GM23338 (cell line): ENCODE results near the gene KBTBD6. TPM values are rescaled to one million over a fixed set of nuclear protein-coding genes. Genes with fewer than 3 reads are reported as not detected.

Experiments
- ATAC-seq: fragments of 200-7000 bp; cut with Tn5 transposase; 3 replicates; pipeline ENCODE4 v1.9.1; 2020
- DNase-seq: peaks from one replicate; pipeline ENCODE4 v3.0.0-alpha.2; 2015; ENCODE audit warnings: low spot score
- H2AFZ ChIP-seq: fragments of 200-600 bp; sonication (generic); 2 replicates; pipeline ENCODE4 v1.8.0; 2016; ENCODE audit warnings: antibody characterized with exemption, mild to moderate bottlenecking, moderate library complexity
- H3F3A ChIP-seq: fragments of 200-600 bp; sonication (generic); replicated peaks from 2 replicates; pipeline ENCODE4 v1.8.0; 2017; ENCODE audit warnings: antibody characterized with exemption, mixed run types, low read depth
- H3K27ac ChIP-seq: fragments of 200-600 bp; sonication (generic); 2 replicates; pipeline ENCODE4 v1.6.1; 2016; ENCODE audit warnings: low read depth
- H3K27me3 ChIP-seq: fragments of 200-600 bp; sonication (generic); 2 replicates; pipeline ENCODE4 v1.8.0; 2016; ENCODE audit warnings: mild to moderate bottlenecking, mixed run types, moderate library complexity; ENCODE audit not compliant: insufficient read depth
- H3K36me3 ChIP-seq: fragments of 200-600 bp; sonication (generic); 2 replicates; pipeline ENCODE4 v1.8.0; 2016; ENCODE audit warnings: mild to moderate bottlenecking; ENCODE audit not compliant: insufficient read depth
- H3K4me1 ChIP-seq: fragments of 200-600 bp; sonication (generic); 2 replicates; pipeline ENCODE4 v1.8.0; 2016; ENCODE audit warnings: mild to moderate bottlenecking, moderate library complexity; ENCODE audit not compliant: insufficient read depth
- H3K4me2 ChIP-seq: fragments of 200-600 bp; sonication (generic); 2 replicates; pipeline ENCODE4 v1.7.1; 2017; ENCODE audit warnings: mixed run types
- H3K4me3 ChIP-seq: fragments of 200-600 bp; sonication (generic); 2 replicates; pipeline ENCODE4 v1.6.1; 2016; ENCODE audit warnings: mixed run types
- H3K79me2 ChIP-seq: fragments of 200-600 bp; sonication (generic); replicated peaks from 2 replicates; pipeline ENCODE4 v1.8.0; 2017; ENCODE audit warnings: mild to moderate bottlenecking; ENCODE audit not compliant: insufficient read depth
- H3K9me2 ChIP-seq: fragments of 200-600 bp; sonication (generic); 2 replicates; pipeline ENCODE4 v1.8.0; 2017; ENCODE audit not compliant: insufficient read depth
- H4K20me1 ChIP-seq: fragments of 200-600 bp; sonication (generic); replicated peaks from 2 replicates; pipeline ENCODE4 v1.8.0; 2017; ENCODE audit warnings: mild to moderate bottlenecking; ENCODE audit not compliant: insufficient read depth
- H3K27ac Mint-ChIP-seq: 2 replicates; pipeline ENCODE4 v1.8.0; 2020; ENCODE audit warnings: inconsistent platforms, mild to moderate bottlenecking, moderate library complexity, mixed read lengths
- H3K27me3 Mint-ChIP-seq: 3 replicates; pipeline ENCODE4 v1.8.0; 2022; ENCODE audit warnings: low read depth, mild to moderate bottlenecking, moderate library complexity, mixed read lengths, inconsistent platforms; ENCODE audit not compliant: insufficient read depth, poor library complexity
- H3K36me3 Mint-ChIP-seq: 3 replicates; pipeline ENCODE4 v1.8.0; 2021; ENCODE audit warnings: low read depth, mild to moderate bottlenecking, inconsistent platforms, moderate library complexity, mixed read lengths
- H3K4me1 Mint-ChIP-seq: 3 replicates; pipeline ENCODE4 v1.8.0; 2020; ENCODE audit warnings: mild to moderate bottlenecking, inconsistent platforms, mixed read lengths
- H3K4me3 Mint-ChIP-seq: 3 replicates; pipeline ENCODE4 v1.8.0; 2021; ENCODE audit warnings: moderate library complexity, mild to moderate bottlenecking, inconsistent platforms, mixed read lengths
- H3K9me3 Mint-ChIP-seq: 3 replicates; pipeline ENCODE4 v1.8.0; 2020; ENCODE audit warnings: moderate library complexity, mild to moderate bottlenecking, inconsistent platforms, mixed read lengths
- CREB1 ChIP-seq: fragments of 250-450 bp; sonication (Bioruptor Pico); IDR thresholded peaks from 2 replicates; pipeline ENCODE4 v1.5.0; 2020; ENCODE audit warnings: low read depth, mild to moderate bottlenecking, moderate library complexity
- EZH2phosphoT487 ChIP-seq: fragments of 200-600 bp; sonication (generic); IDR thresholded peaks from one replicate; pipeline ENCODE4 v1.8.1; 2018; ENCODE audit warnings: antibody characterized with exemption; ENCODE audit not compliant: unreplicated experiment
- JUNB ChIP-seq: IDR thresholded peaks from one replicate; pipeline ENCODE4 v1.6.1; 2016; ENCODE audit warnings: antibody characterized with exemption; ENCODE audit not compliant: unreplicated experiment
- ZNF114 ChIP-seq: fragments of 250-450 bp; sonication (Bioruptor Pico); IDR thresholded peaks from 2 replicates; pipeline ENCODE4 v1.5.0; 2020; ENCODE audit warnings: mild to moderate bottlenecking, moderate library complexity
- polyA plus RNA-seq: library from polyadenylated mRNA; unstranded; fragments of >200 nt; fragmentation: Nextera tagmentation; extraction: Ambion mirVana; gene quantifications from 2 replicates; pipeline ENCODE4 v1.2.1, GENCODE V29; 2016
- total RNA-seq: library from RNA; depleted of rRNA; stranded (reverse); fragments of >200 nt; shearing (Covaris generic); gene quantifications from 2 replicates; pipeline ENCODE4 v1.2.3, GENCODE V29; 2014
- TF ChIP-seq, protein P1 (sequence below), 2 experiments: fragments of 200-600 bp in 1 of 2; sonication (generic) in 1 of 2; conservative IDR thresholded peaks; 2 replicates each; pipeline versions ENCODE4 v1.5.1 to v1.6.1; 2016 to 2017; ENCODE audit warnings: antibody characterized with exemption in 2 of 2, low read depth in 2 of 2, mild to moderate bottlenecking in 2 of 2, moderate library complexity in 1 of 2
- TF ChIP-seq, protein P2 (sequence below): IDR thresholded peaks from one replicate; pipeline ENCODE4 v1.6.1; 2018; ENCODE audit warnings: antibody characterized with exemption; ENCODE audit not compliant: unreplicated experiment

KBTBD6 gene
- total and polyA plus RNA-seq, 2 experiments from 2014 or later: 5.7 to 13.5 TPM

GRCh38 chr13:41179593-41180250, 47.1 kb upstream of the KBTBD6 start (continued):
- TF ChIP-seq, protein P1, sequence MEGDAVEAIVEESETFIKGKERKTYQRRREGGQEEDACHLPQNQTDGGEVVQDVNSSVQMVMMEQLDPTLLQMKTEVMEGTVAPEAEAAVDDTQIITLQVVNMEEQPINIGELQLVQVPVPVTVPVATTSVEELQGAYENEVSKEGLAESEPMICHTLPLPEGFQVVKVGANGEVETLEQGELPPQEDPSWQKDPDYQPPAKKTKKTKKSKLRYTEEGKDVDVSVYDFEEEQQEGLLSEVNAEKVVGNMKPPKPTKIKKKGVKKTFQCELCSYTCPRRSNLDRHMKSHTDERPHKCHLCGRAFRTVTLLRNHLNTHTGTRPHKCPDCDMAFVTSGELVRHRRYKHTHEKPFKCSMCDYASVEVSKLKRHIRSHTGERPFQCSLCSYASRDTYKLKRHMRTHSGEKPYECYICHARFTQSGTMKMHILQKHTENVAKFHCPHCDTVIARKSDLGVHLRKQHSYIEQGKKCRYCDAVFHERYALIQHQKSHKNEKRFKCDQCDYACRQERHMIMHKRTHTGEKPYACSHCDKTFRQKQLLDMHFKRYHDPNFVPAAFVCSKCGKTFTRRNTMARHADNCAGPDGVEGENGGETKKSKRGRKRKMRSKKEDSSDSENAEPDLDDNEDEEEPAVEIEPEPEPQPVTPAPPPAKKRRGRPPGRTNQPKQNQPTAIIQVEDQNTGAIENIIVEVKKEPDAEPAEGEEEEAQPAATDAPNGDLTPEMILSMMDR (conservative IDR thresholded peaks at IDR 0.05; ENCODE audit: low read depth in 2 of 2): no peak

DNA sequence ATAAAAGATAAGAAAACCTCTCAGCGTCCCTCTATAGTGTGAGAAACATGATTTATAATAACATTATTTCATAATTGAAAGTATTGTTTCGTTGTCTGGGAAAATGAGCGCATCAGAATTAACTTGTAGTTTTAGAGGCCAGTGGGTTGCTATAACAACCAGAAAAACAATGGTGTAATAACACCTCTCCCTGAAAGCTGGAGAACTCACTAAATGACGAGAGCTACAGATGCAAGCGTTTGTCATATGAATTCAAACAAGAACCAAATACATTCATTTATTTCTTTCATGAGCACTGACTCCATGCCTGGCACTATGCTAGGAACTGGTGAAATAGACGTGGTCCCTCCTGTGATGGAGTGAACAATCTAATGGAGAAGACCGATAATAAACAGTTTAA, 45.4 kb upstream of the KBTBD6 start:
- Histone ChIP-seq H4K20me1 (no peaks in the 10 kb centered on the region), H2AFZ (no peak overlapping the region), H3F3A (no peaks in the 10 kb centered on the region), H3K27ac (no peak overlapping the region), H3K9me2 (no peaks in the 10 kb centered on the region), H3K79me2 (no peaks in the 10 kb centered on the region), H3K4me2 (no peak overlapping the region), H3K4me1 (no peaks in the 10 kb centered on the region), H3K27me3 (no peaks in the 10 kb centered on the region), H3K36me3 (peaks cover 7% of the 10 kb centered on the region; the same call in 1 of the 2 replicates), H3K4me3 (no peak overlapping the region)
- Mint-ChIP-seq H3K27ac (no peak overlapping the region), H3K36me3 (peaks cover 37% of the 10 kb centered on the region), H3K4me1 (no peaks in the 10 kb centered on the region), H3K27me3 (no peaks in the 10 kb centered on the region), H3K4me3 (no peak overlapping the region), H3K9me3 (peaks cover 35% of the 10 kb centered on the region)
- ATAC-seq (no peak), DNase-seq (peak; percentile 28)
- TF ChIP-seq JUNB (no peak), CREB1 (no peak), EZH2phosphoT487 (no peak), ZNF114 (CRISPR knock-in tag) (no peak)
- TF ChIP-seq, protein P1 (conservative IDR thresholded peaks at IDR 0.05; ENCODE audit: low read depth in 2 of 2): no peak
- TF ChIP-seq, protein P2, sequence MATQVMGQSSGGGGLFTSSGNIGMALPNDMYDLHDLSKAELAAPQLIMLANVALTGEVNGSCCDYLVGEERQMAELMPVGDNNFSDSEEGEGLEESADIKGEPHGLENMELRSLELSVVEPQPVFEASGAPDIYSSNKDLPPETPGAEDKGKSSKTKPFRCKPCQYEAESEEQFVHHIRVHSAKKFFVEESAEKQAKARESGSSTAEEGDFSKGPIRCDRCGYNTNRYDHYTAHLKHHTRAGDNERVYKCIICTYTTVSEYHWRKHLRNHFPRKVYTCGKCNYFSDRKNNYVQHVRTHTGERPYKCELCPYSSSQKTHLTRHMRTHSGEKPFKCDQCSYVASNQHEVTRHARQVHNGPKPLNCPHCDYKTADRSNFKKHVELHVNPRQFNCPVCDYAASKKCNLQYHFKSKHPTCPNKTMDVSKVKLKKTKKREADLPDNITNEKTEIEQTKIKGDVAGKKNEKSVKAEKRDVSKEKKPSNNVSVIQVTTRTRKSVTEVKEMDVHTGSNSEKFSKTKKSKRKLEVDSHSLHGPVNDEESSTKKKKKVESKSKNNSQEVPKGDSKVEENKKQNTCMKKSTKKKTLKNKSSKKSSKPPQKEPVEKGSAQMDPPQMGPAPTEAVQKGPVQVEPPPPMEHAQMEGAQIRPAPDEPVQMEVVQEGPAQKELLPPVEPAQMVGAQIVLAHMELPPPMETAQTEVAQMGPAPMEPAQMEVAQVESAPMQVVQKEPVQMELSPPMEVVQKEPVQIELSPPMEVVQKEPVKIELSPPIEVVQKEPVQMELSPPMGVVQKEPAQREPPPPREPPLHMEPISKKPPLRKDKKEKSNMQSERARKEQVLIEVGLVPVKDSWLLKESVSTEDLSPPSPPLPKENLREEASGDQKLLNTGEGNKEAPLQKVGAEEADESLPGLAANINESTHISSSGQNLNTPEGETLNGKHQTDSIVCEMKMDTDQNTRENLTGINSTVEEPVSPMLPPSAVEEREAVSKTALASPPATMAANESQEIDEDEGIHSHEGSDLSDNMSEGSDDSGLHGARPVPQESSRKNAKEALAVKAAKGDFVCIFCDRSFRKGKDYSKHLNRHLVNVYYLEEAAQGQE: no peak
